Fibroblast of peridontal ligament (primary cell): Measurements from ENCODE around the gene IPO13.

Source experiments
- DNase-seq: peaks from one replicate; pipeline ENCODE4 v3.0.0-alpha.2; 2010; ENCODE audit errors: extremely low read depth

Gene IPO13

GRCh38 chr1:43990271-43991199 lies 43.8 kb downstream of the IPO13 start:
- DNase-seq, result no peak

- DNase-seq, result no peak
Observed at GRCh38 chr1:43991200-43991475, 44.4 kb downstream of the IPO13 start.

GRCh38 chr1:43991476-43992231 lies 44.9 kb downstream of the IPO13 start, which contains the start of gene CCDC24:
Gene CCDC24 (plus strand): TSS chr1:43991599. CDS start chr1:43991879, 280 bp downstream.
- DNase-seq, result peak; percentile 76

GRCh38 chr1:43992232-43992995 lies 45.7 kb downstream of the IPO13 start:
- no peak for DNase-seq

- no peak for DNase-seq
Observed at GRCh38 chr1:43993206-43993914, 46.6 kb downstream of the IPO13 start.

GRCh38 chr1:43994071-43994470 lies 47.3 kb downstream of the IPO13 start:
- DNase-seq, result no peak

GRCh38 chr1:43994794-43995790 lies 48.3 kb downstream of the IPO13 start:
- no peak for DNase-seq

- DNase-seq, result no peak
Observed at GRCh38 chr1:43995984-43996732, 49.4 kb downstream of the IPO13 start.

GRCh38 chr1:43996733-43997115 lies 50.0 kb downstream of the IPO13 start:
- no peak for DNase-seq

GRCh38 chr1:43997295-43997999 lies 50.7 kb downstream of the IPO13 start:
- DNase-seq, result no peak

- no peak for DNase-seq
Observed at GRCh38 chr1:43998000-43998378, 51.2 kb downstream of the IPO13 start.

GRCh38 chr1:43999455-43999854 lies 52.7 kb downstream of the IPO13 start:
- no peak for DNase-seq

- DNase-seq, result no peak
Observed at GRCh38 chr1:44000122-44000665, 53.4 kb downstream of the IPO13 start.

- DNase-seq, result no peak
Observed at GRCh38 chr1:44002165-44002564, 55.4 kb downstream of the IPO13 start.

GRCh38 chr1:44002606-44003157 lies 55.9 kb downstream of the IPO13 start:
- DNase-seq, result no peak

- DNase-seq, result no peak
Observed at GRCh38 chr1:44008259-44008658, 61.5 kb downstream of the IPO13 start.

- no peak for DNase-seq
Observed at GRCh38 chr1:44010935-44011471, 64.3 kb downstream of the IPO13 start.

- DNase-seq, result no peak
Observed at GRCh38 chr1:44012404-44012803, 65.7 kb downstream of the IPO13 start.
